ENCODE results near the gene CPEB3. TPM values are rescaled to one million over a fixed set of nuclear protein-coding genes. Genes with fewer than 3 reads are reported as not detected.

Gene CPEB3
- total and polyA plus RNA-seq, 4 donors, result 1.1 to 5.1 (median 2.8) TPM

GRCh38 chr10:92075829-92076228 lies 215.0 kb downstream of the CPEB3 start:
- Histone ChIP-seq H3K9me3 (ENCODE audit: control insufficient read depth in 4 of 4, insufficient read depth in 3 of 4, low read length in 3 of 4) (no peaks in the 10 kb centered on the region), H3K9ac (ENCODE audit: insufficient read depth in 1 of 2, low read length in 2 of 2) (no peak overlapping the region), H3K27ac (ENCODE audit: low read depth in 1 of 2, low read length in 1 of 2) (no peak overlapping the region), H3K4me1 (ENCODE audit: control insufficient read depth in 5 of 5, insufficient read depth in 5 of 5, low read length in 5 of 5) (peaks cover 0 to 5% (median 0%) of the 10 kb centered on the region in 5 donors), H3K27me3 (ENCODE audit: control insufficient read depth in 3 of 3, insufficient read depth in 3 of 3, low read length in 2 of 3) (no peaks in the 10 kb centered on the region), H3K4me3 (no peak overlapping the region), H3K36me3 (ENCODE audit: control insufficient read depth in 4 of 4, insufficient read depth in 4 of 4, low read length in 4 of 4) (peaks cover 0 to 11% (median 5%) of the 10 kb centered on the region in 4 donors)
- DNase-seq, result no peak
- no peak for ATAC-seq (ENCODE audit: insufficient read depth, low FRiP score)
- no peak for TF ChIP-seq CTCF (IDR thresholded peaks at IDR 0.05; ENCODE audit: control extremely low read depth, extremely low read depth)

GRCh38 chr10:92074126-92074887 lies 216.6 kb downstream of the CPEB3 start:
- Histone ChIP-seq H3K4me3 (no peak overlapping the region), H3K27me3 (ENCODE audit: control insufficient read depth in 3 of 3, insufficient read depth in 3 of 3, low read length in 2 of 3) (no peaks in the 10 kb centered on the region), H3K9ac (ENCODE audit: insufficient read depth in 1 of 2, low read length in 2 of 2) (no peak overlapping the region), H3K4me1 (ENCODE audit: control insufficient read depth in 5 of 5, insufficient read depth in 5 of 5, low read length in 5 of 5) (peaks cover 0 to 5% (median 0%) of the 10 kb centered on the region in 5 donors), H3K27ac (ENCODE audit: low read depth in 1 of 2, low read length in 1 of 2) (no peak overlapping the region), H3K9me3 (ENCODE audit: control insufficient read depth in 4 of 4, insufficient read depth in 3 of 4, low read length in 3 of 4) (no peaks in the 10 kb centered on the region), H3K36me3 (ENCODE audit: control insufficient read depth in 4 of 4, insufficient read depth in 4 of 4, low read length in 4 of 4) (peaks cover 0 to 11% (median 3%) of the 10 kb centered on the region in 4 donors)
- DNase-seq (no peak), ATAC-seq (ENCODE audit: insufficient read depth, low FRiP score) (no peak)
- WGBS, 2 donors, result 78 to 92% methylated on average over 6 of the region's 6 CpGs
- TF ChIP-seq CTCF (IDR thresholded peaks at IDR 0.05; ENCODE audit: control extremely low read depth, extremely low read depth), result no peak

GRCh38 chr10:92068900-92069299 lies 222.0 kb downstream of the CPEB3 start:
- Histone ChIP-seq H3K4me3 (no peak overlapping the region), H3K4me1 (ENCODE audit: control insufficient read depth in 5 of 5, insufficient read depth in 5 of 5, low read length in 5 of 5) (peaks cover 0 to 7% (median 0%) of the 10 kb centered on the region in 5 donors), H3K9ac (ENCODE audit: insufficient read depth in 1 of 2, low read length in 2 of 2) (no peak overlapping the region), H3K36me3 (ENCODE audit: control insufficient read depth in 4 of 4, insufficient read depth in 4 of 4, low read length in 4 of 4) (no peaks in the 10 kb centered on the region), H3K27me3 (ENCODE audit: control insufficient read depth in 3 of 3, insufficient read depth in 3 of 3, low read length in 2 of 3) (no peaks in the 10 kb centered on the region), H3K27ac (ENCODE audit: low read depth in 1 of 2, low read length in 1 of 2) (no peak overlapping the region), H3K9me3 (ENCODE audit: control insufficient read depth in 4 of 4, insufficient read depth in 3 of 4, low read length in 3 of 4) (no peaks in the 10 kb centered on the region)
- ATAC-seq (ENCODE audit: insufficient read depth, low FRiP score) (no peak), DNase-seq (no peak)
- 77 to 80% methylated on average over 1 of the region's 1 CpG for whole genome bisulfite sequencing, 2 donors
- no peak for TF ChIP-seq CTCF (IDR thresholded peaks at IDR 0.05; ENCODE audit: control extremely low read depth, extremely low read depth)
